BE2C (cell line): ENCODE measurements around the gene ALLC. TPM values are rescaled to one million over a fixed set of nuclear protein-coding genes. Genes with fewer than 3 reads are reported as not detected.
"Not testable (repeated sequence)": the region's sequence is repeated elsewhere in the genome, so short reads cannot be mapped to it uniquely, and the experiment has no call there.

ENCODE experiments used
- DNase-seq: peaks from one replicate; pipeline ENCODE4 v3.0.0-alpha.2; 2020
- H3K27me3 ChIP-seq: fragments of 250-450 bp; sonication (Bioruptor Pico); 2 replicates; pipeline ENCODE4 v1.5.1; 2020; ENCODE audit warnings: mild to moderate bottlenecking
- H3K36me3 ChIP-seq: fragments of 250-450 bp; sonication (Bioruptor Pico); 2 replicates; pipeline ENCODE4 v1.5.1; 2020; ENCODE audit warnings: mild to moderate bottlenecking
- H3K4me1 ChIP-seq: fragments of 250-450 bp; sonication (Bioruptor Pico); 2 replicates; pipeline ENCODE4 v1.5.1; 2020
- H3K4me3 ChIP-seq: 2 replicates; pipeline ENCODE4 v1.5.1; 2011; ENCODE audit warnings: low read depth, low read length
- H3K9me3 ChIP-seq: fragments of 250-450 bp; sonication (Bioruptor Pico); 2 replicates; pipeline ENCODE4 v1.5.1; 2020
- polyA plus RNA-seq: library from polyadenylated mRNA; unstranded; fragments of >200 nt; gene quantifications from one replicate; pipeline ENCODE4 v1.2.1, GENCODE V29; 2012; ENCODE audit warnings: low read depth, missing spikeins; ENCODE audit not compliant: insufficient read length, insufficient read depth
- TF ChIP-seq, protein P1 (sequence below): IDR thresholded peaks from 2 replicates; pipeline ENCODE4 v1.5.1; 2012; ENCODE audit warnings: mild to moderate bottlenecking, low read depth, low read length

Gene ALLC
- not detected for polyA plus RNA-seq

DNA sequence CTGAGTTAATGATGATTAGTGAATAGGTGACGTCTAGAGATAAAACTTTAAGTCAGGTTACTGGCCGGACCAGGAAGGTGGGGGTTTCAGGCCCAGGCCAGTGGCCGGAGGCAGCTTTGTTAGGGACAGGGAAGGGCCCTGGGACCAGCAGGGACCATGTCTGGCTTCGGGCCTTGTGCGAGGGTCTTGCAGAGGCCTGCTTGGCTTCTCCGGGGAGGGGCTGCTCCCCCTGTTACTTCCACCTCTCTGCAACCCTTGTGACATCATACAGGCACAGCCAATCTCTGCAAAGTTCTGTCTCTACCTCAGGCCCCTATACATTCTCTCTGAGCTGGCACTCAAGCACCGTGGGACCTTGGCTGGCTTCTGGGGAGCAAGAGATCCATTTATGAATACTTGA lies at the start of gene ALLC:
Gene ALLC, plus strand, starts transcription at position 320 of the 400 bp plus-strand sequence. CDS start 12,958 bp downstream, outside the sequence.
- Histone ChIP-seq H3K27me3 (no peaks in the 10 kb centered on the region), H3K4me3 (no peak within 1 kb of the TSS), H3K36me3 (no peaks in the 10 kb centered on the region), H3K9me3 (no peaks in the 10 kb centered on the region), H3K4me1 (no peaks in the 10 kb centered on the region)
- TF ChIP-seq, protein P1, sequence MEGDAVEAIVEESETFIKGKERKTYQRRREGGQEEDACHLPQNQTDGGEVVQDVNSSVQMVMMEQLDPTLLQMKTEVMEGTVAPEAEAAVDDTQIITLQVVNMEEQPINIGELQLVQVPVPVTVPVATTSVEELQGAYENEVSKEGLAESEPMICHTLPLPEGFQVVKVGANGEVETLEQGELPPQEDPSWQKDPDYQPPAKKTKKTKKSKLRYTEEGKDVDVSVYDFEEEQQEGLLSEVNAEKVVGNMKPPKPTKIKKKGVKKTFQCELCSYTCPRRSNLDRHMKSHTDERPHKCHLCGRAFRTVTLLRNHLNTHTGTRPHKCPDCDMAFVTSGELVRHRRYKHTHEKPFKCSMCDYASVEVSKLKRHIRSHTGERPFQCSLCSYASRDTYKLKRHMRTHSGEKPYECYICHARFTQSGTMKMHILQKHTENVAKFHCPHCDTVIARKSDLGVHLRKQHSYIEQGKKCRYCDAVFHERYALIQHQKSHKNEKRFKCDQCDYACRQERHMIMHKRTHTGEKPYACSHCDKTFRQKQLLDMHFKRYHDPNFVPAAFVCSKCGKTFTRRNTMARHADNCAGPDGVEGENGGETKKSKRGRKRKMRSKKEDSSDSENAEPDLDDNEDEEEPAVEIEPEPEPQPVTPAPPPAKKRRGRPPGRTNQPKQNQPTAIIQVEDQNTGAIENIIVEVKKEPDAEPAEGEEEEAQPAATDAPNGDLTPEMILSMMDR: no peak
- DNase-seq: no peak

DNA sequence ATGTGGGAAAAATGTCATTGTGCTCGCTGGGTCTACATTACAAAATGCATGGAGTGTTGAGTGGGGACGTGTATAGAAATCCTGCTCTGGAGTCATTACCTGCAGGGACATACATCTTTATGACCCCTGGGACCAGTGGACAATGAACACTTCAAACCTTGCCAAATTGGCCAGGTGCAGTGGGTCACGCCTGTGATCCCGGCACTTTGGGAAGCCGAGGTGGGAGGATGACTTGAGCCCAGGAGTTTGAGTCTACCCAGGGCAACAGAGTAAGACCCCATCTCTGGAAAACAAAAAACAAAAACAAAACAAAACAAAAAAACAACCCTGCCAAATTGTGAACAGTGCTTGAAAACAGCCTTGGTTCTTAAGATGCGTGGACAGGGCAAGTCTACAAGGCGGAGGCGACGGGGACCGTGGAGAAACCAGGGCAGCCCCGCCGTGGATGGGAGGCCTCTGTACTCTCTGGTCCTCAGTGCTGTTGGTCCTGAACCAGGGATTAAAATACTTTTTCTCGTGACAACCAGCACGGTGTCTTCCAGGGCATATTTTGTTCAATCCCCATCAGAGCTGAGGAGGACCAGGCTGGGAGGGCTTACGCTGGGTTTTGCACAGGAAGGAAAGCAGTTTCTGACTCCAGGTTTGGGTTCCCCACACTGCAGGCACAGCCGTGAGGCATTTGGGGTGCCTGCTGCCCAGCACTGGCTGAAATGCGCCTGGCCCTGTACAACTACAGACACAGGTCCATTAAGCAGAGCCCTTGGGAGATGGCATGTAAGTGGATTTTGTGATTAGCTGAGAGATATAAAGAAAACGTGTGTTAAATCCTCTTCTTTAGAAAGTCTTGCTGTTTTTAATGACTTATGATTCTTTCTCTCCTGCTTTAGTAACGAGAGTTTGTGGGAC lies 49.4 kb upstream of the ALLC start:
- H3K27me3 ChIP-seq: no peaks in the 10 kb centered on the region
- TF ChIP-seq, protein P1: no peak
- no peaks in the 10 kb centered on the region for H3K9me3 ChIP-seq
- no peak overlapping the region for H3K4me3 ChIP-seq
- peaks cover 41% of the 10 kb centered on the region for H3K4me1 ChIP-seq
- peak; percentile 59 for DNase-seq
- peaks cover 26% of the 10 kb centered on the region for H3K36me3 ChIP-seq

DNA sequence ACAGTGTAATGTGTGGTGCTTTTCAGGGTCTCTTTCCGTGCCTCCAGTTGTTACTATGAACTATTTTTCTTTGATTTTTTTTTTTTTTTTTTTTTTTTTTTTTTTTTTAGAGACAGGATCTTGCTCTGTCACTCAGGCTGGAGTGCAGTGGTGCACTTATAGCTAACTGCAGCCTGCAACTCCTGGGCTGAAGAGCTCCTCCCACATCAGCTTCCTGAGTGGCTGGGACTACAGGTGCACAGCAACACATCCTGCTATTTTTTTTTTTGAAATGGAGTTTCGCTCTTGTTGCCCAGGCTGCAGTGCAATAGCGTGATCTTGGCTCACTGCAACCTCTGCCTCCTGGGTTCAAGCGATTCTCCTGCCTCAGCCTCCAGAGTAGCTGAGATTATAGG lies 48.7 kb upstream of the ALLC start:
- peak; percentile 53 for DNase-seq
- H3K4me3 ChIP-seq, H3K27me3 ChIP-seq, H3K9me3 ChIP-seq: not testable (repeated sequence)
- Histone ChIP-seq H3K4me1 (peaks cover 37% of the 10 kb centered on the region), H3K36me3 (peaks cover 30% of the 10 kb centered on the region)

DNA sequence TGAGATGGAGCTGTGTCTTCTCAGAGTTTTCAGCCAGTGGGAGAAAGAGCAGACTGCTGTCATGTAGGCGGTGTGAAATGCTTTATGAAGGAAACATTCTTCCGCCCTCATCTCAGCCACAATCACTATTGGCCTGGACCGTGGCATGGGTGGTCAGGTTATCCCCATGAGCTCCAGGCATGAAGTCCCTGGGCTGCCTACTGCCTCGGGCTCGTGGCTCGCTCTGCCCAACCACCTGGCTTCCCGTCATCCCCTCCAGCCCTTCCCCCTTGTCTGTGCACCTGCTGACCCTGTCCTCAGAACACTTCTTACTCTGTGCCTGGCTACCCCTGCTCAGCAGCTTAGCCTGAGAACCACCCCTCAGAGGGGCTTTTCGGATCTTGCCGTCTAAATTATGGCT lies 47.6 kb upstream of the ALLC start:
- no peaks in the 10 kb centered on the region for H3K27me3 ChIP-seq
- no peak overlapping the region for H3K4me3 ChIP-seq
- TF ChIP-seq, protein P1: no peak
- no peaks in the 10 kb centered on the region for H3K9me3 ChIP-seq
- no peak for DNase-seq
- peaks cover 33% of the 10 kb centered on the region for H3K4me1 ChIP-seq
- H3K36me3 ChIP-seq: peaks cover 29% of the 10 kb centered on the region

DNA sequence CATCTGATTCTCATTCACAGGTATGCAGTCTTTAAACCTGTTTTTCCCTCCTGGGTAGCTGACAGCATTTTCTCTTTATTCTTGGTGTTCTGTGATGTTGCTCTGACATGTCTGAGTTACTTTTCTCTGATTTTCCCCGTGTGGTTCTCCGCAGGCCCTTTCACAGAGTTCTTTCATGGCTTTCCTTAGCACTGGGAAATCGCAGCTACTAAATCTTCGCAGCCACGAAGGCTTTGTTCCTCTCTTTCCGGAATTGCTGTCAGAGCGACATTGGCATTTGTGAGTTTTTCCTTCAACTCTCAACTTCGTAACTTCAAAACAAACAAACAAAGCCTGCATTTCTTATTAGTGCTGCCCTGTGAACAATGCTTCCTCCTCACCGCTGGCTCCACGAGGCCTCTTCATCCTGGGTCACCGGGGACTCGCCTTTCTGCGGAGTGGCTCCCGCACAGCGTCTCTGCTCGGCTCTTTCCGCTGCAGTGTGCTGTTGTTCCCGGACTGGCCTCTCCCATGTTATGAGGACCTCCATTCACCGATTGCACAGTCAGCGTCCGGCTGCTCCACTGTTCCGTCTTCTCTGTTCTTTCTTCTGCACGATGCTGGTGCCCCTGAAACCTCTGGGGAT lies 47.0 kb upstream of the ALLC start:
- Histone ChIP-seq H3K9me3 (no peaks in the 10 kb centered on the region), H3K27me3 (no peaks in the 10 kb centered on the region), H3K36me3 (peaks cover 24% of the 10 kb centered on the region), H3K4me1 (peaks cover 28% of the 10 kb centered on the region), H3K4me3 (no peak overlapping the region)
- TF ChIP-seq, protein P1: no peak
- no peak for DNase-seq

DNA sequence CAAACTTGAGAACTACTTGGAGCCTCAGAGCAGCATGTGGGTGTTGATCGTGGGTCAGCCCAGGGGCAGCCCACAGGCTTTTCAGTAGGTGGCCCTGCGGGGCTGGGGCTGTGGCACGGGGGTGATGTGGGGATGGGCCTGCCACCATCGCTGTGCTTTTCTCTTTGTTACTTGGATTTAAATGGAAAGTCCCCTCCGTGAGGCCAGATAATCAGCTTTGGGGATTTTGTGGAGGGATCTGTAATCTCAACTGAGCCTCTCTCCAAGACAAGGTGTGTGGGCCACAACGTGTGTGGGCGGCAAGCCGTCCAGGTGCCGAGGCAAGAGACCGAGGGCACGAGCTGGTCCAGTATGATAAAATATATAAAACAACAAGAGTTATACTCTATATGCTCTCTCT lies 46.4 kb upstream of the ALLC start:
- Histone ChIP-seq H3K9me3 (no peaks in the 10 kb centered on the region), H3K27me3 (no peaks in the 10 kb centered on the region), H3K36me3 (peaks cover 22% of the 10 kb centered on the region), H3K4me3 (no peak overlapping the region), H3K4me1 (peaks cover 22% of the 10 kb centered on the region)
- TF ChIP-seq, protein P1: no peak
- no peak for DNase-seq
